ENCODE data around the gene NLRP4.

NLRP4 gene

DNA sequence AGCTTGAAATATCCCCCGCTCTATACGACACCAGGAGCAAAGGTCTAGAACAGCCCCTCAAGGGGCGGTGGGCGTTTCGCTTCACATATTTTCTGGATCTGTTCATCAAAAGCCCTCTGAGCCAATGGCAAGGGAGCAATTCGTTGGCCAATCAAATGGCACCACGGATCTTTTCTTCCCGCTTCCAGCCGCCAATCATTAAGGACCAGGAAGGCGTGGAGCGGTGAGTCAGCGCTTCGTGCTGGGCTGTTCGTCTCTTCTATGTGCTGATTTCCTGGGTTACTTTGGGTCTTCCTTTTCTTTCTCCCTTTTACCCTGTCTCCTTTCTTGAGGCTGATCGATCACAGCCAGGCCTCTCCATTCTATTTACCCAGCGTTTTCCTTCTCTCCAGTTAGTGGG is at the start of gene NLRP4:
Gene NLRP4 (plus strand): TSS at position 201 of the 400 bp plus-strand sequence. CDS start 15,541 bp downstream, outside the sequence.
- DNase-seq, result peak; percentile 71

DNA sequence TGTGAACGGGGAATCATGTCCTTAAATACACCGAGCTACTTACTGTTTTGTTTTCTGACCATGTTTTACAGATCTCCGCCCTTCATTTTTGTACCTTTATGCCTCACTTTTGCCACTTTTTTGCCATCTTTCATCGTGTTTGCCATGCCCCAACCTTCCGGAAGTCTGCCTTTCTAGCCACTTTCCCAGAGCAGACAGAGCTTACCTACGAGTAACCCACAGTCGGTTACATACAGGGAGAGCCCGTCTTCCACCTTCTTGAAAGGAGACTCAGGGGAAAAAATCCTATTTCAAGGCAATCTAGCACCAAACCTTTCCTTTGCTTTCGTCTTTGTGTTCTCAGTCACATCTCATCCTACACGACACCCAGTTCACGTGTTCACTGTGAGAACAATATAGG is 41.3 kb upstream of the NLRP4 start:
- no peak for DNase-seq

DNA sequence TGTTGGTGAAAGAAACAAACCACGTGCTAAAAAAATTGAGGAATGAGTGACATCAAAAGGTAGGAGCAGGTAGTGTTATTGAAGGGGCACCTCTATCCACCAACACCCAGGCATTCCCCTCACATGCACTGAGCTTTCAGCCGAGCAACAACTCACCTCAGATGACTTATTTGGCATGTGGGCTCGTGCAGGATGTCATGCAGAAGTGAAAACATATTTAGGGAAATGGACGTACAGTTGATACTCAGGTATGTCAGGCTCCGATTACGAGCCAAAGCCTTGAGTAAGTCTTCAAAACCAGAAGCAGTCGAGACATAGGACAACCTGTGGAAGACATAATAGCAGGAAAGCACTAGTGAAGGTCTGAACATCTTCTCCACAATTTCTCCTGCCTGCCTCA is 34.9 kb upstream of the NLRP4 start:
- DNase-seq, result no peak

DNA sequence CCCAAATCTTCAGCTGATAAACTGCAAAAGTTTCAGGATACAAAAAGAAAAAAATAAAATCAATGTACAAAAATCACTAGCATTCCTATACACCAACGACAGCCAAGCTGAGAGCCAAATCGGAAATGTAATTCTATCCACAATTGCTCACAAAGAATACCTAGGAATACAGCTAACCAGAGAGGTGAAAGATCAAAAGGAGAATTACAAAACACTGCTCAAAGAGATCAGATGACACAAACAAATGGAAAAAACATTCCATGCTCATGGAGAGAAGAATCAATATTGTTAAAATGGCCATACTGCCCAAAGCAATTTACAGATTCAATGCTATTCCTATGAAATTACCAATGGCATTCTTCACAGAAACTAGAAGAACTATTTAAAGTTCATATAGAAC is 34.1 kb upstream of the NLRP4 start:
- DNase-seq, result no peak

DNA sequence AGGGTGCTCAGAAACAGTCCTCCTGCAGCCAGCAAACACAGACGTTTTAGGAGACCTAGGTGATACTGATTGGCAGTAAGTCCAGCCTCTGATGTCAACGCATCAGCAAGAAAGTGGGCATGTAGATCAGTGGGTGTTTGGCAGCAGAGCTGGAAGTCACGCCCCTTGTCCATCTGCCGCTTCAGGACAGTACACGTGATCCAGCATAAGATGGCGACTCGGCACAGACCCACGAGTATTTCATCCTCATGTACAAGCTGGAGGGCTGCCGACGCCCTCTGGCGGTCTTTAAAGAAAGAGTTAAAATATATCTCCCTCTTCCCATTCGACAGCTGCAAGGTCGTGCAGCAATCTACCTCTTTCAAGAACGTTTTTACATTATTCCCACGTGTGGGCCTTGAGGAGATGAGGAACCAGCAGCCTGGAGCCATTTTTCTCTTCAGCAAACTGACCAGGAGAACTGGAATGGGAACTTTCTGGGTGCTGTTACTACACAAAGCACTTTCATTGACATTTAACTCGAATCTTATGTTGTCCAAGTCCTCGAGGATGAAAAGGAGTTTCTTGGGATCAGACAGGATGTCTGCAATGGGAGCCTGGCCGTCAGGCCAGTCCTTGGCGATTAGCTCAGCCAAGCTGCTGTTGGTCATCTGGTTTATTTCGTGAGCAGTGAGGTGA is 26.8 kb upstream of the NLRP4 start:
- no peak for DNase-seq

DNA sequence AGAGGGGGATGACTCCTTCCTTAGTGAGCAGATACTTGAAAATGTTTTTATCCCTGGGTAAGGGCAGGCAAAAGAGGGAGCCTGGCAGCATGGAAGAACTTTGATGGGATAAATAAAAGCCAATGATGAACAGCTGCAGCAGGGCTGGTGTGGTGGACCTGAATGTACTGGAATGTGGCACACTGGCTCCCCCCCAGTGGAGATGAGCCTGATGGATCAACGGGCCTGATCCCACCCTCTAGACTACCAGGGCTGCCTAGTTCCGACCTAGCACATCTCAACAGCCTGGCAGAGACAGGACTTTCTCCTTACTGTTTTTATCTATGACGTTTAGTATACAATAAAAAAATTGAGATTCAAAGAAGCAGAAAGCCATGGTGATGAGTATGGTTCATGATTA is 25.0 kb upstream of the NLRP4 start:
- DNase-seq, result no peak

- no peak for DNase-seq
These were observed 23.9 kb upstream of the NLRP4 start for GRCh38 chr19:55812449-55812848.

DNA sequence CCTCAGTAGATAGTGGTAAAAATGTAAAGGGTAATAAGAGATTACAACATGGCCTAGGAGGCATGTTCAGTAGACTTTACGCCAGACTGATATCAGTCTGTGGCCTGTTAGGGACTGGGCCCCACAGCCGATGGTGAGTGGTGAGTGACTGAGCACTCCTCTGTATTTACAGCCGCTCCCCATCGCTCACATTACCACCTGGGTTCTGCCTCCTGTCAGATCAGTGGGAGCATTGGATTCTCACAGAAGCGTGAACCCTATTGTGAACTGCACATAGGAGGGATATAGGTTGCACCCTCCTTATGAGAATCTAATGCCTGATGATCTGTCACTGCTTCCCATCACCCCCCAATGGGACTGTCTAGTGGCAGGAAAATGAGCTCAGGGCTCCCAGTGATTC is 22.4 kb upstream of the NLRP4 start:
- no peak for DNase-seq

DNA sequence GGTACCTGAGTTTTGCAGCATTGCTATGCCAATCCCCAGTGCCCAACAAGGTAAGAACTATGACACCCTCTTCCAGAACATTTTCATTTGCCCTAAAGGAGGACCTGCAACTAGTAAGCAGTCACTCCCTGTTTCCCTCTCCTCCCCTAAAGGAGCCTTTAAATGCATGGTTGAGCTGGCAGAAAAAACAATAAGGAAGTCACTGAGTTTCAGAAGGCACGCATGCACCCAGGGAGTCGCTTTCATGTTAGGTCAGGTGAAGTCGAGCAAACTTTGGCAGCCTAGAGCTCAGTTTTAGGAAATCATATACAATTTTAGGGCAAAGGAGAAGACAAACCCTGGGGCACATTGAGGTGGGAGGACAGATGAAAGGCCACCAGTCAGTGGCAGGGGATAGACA is 16.3 kb upstream of the NLRP4 start:
- DNase-seq, result no peak

GRCh38 chr19:55830656-55831055 is 5.7 kb upstream of the NLRP4 start:
- no peak for DNase-seq

GRCh38 chr19:55831846-55832245 is 4.5 kb upstream of the NLRP4 start, which contains the start of gene NLRP11:
Gene NLRP11 (minus strand): TSS chr19:55831999. CDS start chr19:55818174, 13,825 bp downstream.
- DNase-seq, result peak; percentile 63

DNA sequence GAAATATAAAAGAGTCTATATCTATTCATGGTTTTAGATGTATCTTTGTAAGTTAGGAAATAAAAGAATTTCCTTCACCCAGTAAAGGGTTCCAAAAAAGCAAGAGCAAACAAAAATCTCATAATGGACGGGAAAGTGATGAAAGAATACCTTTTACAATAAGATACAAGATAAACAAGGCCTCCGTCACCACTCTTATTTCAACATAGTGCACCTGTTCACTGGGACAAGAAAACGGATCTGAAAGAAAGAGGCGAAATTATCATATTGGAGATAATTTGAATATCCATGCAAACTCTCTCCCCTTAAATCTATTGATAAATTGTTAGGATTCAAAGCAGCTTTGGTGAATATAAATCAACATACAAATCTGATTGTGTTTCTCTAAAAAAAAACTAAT is 3.7 kb upstream of the NLRP4 start:
- no peak for DNase-seq

- no peak for DNase-seq
These were observed 1.9 kb downstream of the NLRP4 start for GRCh38 chr19:55838251-55838650.

- DNase-seq, result no peak
These were observed 2.6 kb downstream of the NLRP4 start for GRCh38 chr19:55838906-55839305.

DNA sequence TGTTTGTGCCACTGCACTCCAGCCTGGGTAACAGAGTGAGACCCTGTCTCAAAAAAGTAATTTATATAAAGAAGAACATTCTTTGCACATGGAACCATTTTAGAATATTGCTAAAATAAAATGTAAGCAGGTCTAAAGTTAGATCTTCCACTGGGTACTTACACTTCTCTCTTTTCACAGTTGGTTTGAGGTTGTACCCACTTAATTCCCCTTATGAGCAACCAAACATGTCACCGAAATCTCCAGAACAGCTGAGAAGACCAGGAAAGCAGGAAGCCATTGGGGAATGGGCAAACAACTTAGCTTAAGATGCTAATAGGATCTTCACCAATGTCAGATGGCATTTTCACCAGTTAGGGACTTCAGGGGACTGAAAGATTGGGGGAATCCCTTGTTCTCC is 18.8 kb downstream of the NLRP4 start:
- no peak for DNase-seq

GRCh38 chr19:55857149-55857548 is 20.8 kb downstream of the NLRP4 start:
- DNase-seq, result no peak

DNA sequence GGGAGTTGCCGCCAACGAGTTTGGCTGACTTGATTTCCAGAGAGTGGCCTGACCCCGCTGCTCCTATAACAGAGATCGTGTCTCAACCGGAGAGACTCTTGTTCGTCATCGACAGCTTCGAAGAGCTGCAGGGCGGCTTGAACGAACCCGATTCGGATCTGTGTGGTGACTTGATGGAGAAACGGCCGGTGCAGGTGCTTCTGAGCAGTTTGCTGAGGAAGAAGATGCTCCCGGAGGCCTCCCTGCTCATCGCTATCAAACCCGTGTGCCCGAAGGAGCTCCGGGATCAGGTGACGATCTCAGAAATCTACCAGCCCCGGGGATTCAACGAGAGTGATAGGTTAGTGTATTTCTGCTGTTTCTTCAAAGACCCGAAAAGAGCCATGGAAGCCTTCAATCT is 21.6 kb downstream of the NLRP4 start:
- DNase-seq, result no peak

GRCh38 chr19:55858401-55858800 is 22.1 kb downstream of the NLRP4 start:
- no peak for DNase-seq

GRCh38 chr19:55858969-55859368 is 22.6 kb downstream of the NLRP4 start:
- DNase-seq, result no peak

DNA sequence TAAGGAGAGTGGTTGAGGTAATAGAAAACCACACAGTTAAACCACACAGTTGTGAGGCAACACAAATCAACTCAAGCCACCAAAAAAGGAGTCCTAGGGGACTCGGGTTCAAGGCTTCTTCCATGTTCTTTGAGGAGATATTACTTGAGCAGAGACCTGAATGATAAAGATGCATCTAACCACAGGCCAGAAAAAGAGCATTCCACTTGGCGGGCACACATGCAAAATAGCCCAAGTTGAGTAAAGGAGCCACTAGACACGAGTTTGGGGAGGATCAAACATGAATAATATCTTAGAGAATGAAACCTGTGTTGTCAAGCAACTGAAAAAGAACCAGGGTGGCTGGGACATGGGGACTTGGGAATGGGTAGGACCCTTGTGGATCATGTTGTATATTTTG is 30.2 kb downstream of the NLRP4 start:
- no peak for DNase-seq

DNA sequence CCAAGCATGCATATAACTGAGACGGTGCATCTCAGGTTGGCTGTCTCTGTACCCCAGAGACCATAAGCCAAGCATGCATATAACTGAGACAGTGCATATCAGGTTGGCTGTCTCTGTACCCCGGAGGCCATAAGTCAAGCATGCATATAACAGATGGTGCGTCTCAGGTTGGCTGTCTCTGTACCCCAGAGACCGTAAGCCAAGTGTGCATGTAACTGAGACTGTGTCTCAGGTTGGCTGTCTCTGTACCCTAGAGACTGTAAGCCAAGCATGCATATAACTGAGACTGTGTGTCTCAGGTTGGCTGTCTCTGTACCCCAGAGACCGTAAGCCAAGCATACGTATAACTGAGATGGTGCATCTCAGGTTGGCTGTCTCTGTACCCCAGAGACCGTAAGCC is 30.8 kb downstream of the NLRP4 start:
- no peak for DNase-seq

DNA sequence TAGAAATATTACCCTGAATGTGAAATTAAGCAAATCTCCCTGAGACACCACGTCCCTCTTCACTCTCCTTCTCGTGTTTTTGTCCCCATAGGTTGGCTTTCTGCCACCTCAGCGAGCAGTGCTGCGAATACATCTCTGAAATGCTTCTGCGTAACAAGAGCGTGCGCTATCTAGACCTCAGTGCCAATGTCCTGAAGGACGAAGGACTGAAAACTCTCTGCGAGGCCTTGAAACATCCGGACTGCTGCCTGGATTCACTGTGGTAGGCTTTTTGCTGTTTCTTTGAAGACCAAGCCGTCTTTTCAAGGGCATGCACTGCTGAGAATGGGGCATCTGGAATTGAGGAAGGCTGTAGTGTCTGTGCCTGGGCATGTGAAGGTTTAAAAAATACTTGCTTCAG is 34.4 kb downstream of the NLRP4 start:
- DNase-seq, result no peak

GRCh38 chr19:55877211-55877610 is 40.9 kb downstream of the NLRP4 start:
- DNase-seq, result no peak

- DNase-seq, result no peak
These were observed 46.3 kb downstream of the NLRP4 start for GRCh38 chr19:55882626-55883025.

DNA sequence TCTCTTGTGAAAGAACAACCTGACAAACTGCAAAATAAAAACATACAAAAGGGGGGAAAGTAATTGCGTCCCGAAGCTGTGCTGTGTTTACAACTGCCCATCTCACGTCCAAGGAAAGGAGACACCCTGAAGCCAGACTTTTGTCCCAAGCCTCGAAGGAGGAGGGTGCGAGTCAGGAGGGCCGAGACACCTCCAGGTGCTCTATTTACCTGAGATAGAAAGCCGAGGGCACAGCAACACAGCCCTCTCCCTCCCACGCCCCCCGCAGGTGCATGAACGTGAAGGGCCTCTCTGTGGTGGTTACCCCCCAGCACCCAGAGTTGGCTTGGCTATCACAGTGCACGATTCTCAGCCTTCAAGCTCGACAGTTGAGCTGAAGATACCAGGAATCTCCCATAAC is 62.6 kb downstream of the NLRP4 start:
- DNase-seq, result no peak

All from NCI-H774 (cell line).